Panc1 (cell line): ENCODE data around the gene FOXN4. TPM values are rescaled to one million over a fixed set of nuclear protein-coding genes. Genes with fewer than 3 reads are reported as not detected.

ENCODE experiments used
- ATAC-seq: fragments of 200-7000 bp; cut with Tn5 transposase; 2 replicates; pipeline ENCODE4 v1.9.1; 2020; ENCODE audit warnings: mild to moderate bottlenecking, moderate library complexity
- BruUV-seq: library from RNA; stranded (reverse); fragments of 400-500 nt; replicated peaks from 2 replicates; lab custom pipeline; 2021; lab: Mats Ljungman, UMichigan
- CTCF ChIA-PET: fragments of 300-600 bp; sonication (Branson Sonifier 250); formaldehyde crosslinking; loops from one replicate; lab custom pipeline; 2022; ENCODE audit warnings: antibody characterized with exemption; lab: Charles Lee
- POLR2A ChIA-PET: fragments of 300-600 bp; sonication (Branson Sonifier 250); formaldehyde crosslinking; loops from one replicate; lab custom pipeline; 2022; ENCODE audit warnings: antibody characterized with exemption; lab: Charles Lee
- DNase-seq: peaks from one replicate; pipeline ENCODE4 v3.0.0-alpha.2; 2010; ENCODE audit warnings: low read depth, low spot score
- H3K27ac ChIP-seq: 2 replicates; pipeline ENCODE4 v1.5.1; 2011; ENCODE audit warnings: mild to moderate bottlenecking, low read length, inconsistent platforms
- H3K27me3 ChIP-seq: fragments of 200-500 bp; sonication (Bioruptor generic); 2 replicates; pipeline ENCODE4 v1.6.0; 2014; ENCODE audit warnings: low read length, inconsistent platforms; ENCODE audit not compliant: control insufficient read depth, insufficient read depth
- H3K36me3 ChIP-seq: fragments of 200-500 bp; sonication (Bioruptor generic); 2 replicates; pipeline ENCODE4 v1.5.1; 2014; ENCODE audit warnings: inconsistent platforms, mild to moderate bottlenecking, low read length, moderate library complexity; ENCODE audit not compliant: control insufficient read depth, insufficient read depth
- H3K4me1 ChIP-seq: 2 replicates; pipeline ENCODE4 v1.5.1; 2011; ENCODE audit warnings: inconsistent platforms, mild to moderate bottlenecking, low read length, moderate library complexity; ENCODE audit not compliant: control insufficient read depth, insufficient read depth
- H3K4me3 ChIP-seq, 2 experiments: 2 replicates each; pipeline ENCODE4 v1.5.1; 2011 to 2012; ENCODE audit warnings: low read depth in 2 of 2, low read length in 2 of 2, mild to moderate bottlenecking in 2 of 2, inconsistent platforms in 1 of 2, moderate library complexity in 1 of 2
- H3K9me3 ChIP-seq: fragments of 200-500 bp; sonication (Bioruptor generic); 2 replicates; pipeline ENCODE4 v1.5.1; 2014; ENCODE audit warnings: low read depth, mild to moderate bottlenecking, inconsistent platforms, low read length, moderate library complexity; ENCODE audit not compliant: control insufficient read depth, insufficient read depth
- POLR2AphosphoS5 ChIP-seq: IDR thresholded peaks from 2 replicates; pipeline ENCODE4 v1.6.1; 2012; ENCODE audit warnings: mild to moderate bottlenecking, low read depth, low read length, moderate library complexity
- SIN3A ChIP-seq: IDR thresholded peaks from 2 replicates; pipeline ENCODE4 v1.6.1; 2012; ENCODE audit warnings: low read depth, mild to moderate bottlenecking, low read length, moderate library complexity, borderline replicate concordance; ENCODE audit not compliant: insufficient read depth
- TCF7L2 ChIP-seq: IDR thresholded peaks from 2 replicates; pipeline ENCODE4 v1.6.1; 2011; ENCODE audit warnings: mild to moderate bottlenecking, low read depth, low read length, inconsistent platforms
- in situ Hi-C: cut with HindIII; loops from 2 replicates; pipeline ENCODE4 v1.10.0; 2016; ENCODE audit warnings: low sequenced_read_pairs, low pct_unique_long_range_greater_than_20kb
- intact Hi-C: fragments of 100-400 bp; cut with micrococcal nuclease; formaldehyde crosslinking; loops from one replicate; pipeline ENCODE4 v1.10.0; 2022; ENCODE audit not compliant: unreplicated experiment
- total RNA-seq: library from RNA; stranded (reverse); gene quantifications from one replicate; pipeline ENCODE4 v1.2.1, GENCODE V29; 2021; ENCODE audit not compliant: unreplicated experiment
- TF ChIP-seq, protein P1 (sequence below), 2 experiments: IDR thresholded peaks; 2 replicates each; pipeline ENCODE4 v1.6.1; 2011 to 2012; ENCODE audit warnings: low read depth in 2 of 2, control low read depth in 1 of 2, low read length in 1 of 2, mild to moderate bottlenecking in 1 of 2, moderate library complexity in 1 of 2; ENCODE audit not compliant: insufficient read depth in 1 of 2
- TF ChIP-seq, protein P2 (sequence below): fragments of 450-650 bp; IDR thresholded peaks from 2 replicates; pipeline ENCODE4 v1.5.1; 2017; ENCODE audit warnings: mild to moderate bottlenecking

Gene FOXN4
- total RNA-seq, 1 experiment from 2014 or later = 0.08 TPM

DNA sequence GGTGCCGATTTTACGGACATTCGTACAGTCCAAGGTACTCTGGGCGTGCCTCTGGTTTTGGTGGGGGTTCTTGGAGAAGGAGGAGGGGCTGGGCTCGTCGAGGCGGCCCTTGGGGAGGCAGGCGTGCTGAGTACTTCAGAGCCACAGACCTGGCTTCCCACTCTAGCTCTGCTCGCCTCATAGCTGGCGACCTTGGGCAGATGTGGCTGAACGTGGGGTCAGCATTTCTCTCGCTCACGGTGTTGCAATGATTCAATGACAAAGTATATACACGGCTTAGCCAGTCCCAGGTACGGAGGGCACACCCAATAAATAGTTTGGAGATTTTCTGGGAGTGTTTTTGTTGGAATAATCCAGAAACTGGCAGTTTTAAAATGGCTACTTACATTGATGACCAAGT is 75.1 kb downstream of the FOXN4 start:
- BruUV-seq = no TSS peak
- POLR2A ChIA-PET = no interaction called here
- Histone ChIP-seq H3K27ac (no peak overlapping the region), H3K27me3 (no peaks in the 10 kb centered on the region), H3K36me3 (no peaks in the 10 kb centered on the region), H3K9me3 (no peaks in the 10 kb centered on the region), H3K4me3 (no peak overlapping the region), H3K4me1 (no peaks in the 10 kb centered on the region)
- in situ Hi-C loops (no loop called here), intact Hi-C loops (no loop called here)
- CTCF ChIA-PET = no interaction called here
- ATAC-seq (no peak), DNase-seq (no peak)
- TF ChIP-seq, protein P1, sequence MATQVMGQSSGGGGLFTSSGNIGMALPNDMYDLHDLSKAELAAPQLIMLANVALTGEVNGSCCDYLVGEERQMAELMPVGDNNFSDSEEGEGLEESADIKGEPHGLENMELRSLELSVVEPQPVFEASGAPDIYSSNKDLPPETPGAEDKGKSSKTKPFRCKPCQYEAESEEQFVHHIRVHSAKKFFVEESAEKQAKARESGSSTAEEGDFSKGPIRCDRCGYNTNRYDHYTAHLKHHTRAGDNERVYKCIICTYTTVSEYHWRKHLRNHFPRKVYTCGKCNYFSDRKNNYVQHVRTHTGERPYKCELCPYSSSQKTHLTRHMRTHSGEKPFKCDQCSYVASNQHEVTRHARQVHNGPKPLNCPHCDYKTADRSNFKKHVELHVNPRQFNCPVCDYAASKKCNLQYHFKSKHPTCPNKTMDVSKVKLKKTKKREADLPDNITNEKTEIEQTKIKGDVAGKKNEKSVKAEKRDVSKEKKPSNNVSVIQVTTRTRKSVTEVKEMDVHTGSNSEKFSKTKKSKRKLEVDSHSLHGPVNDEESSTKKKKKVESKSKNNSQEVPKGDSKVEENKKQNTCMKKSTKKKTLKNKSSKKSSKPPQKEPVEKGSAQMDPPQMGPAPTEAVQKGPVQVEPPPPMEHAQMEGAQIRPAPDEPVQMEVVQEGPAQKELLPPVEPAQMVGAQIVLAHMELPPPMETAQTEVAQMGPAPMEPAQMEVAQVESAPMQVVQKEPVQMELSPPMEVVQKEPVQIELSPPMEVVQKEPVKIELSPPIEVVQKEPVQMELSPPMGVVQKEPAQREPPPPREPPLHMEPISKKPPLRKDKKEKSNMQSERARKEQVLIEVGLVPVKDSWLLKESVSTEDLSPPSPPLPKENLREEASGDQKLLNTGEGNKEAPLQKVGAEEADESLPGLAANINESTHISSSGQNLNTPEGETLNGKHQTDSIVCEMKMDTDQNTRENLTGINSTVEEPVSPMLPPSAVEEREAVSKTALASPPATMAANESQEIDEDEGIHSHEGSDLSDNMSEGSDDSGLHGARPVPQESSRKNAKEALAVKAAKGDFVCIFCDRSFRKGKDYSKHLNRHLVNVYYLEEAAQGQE (IDR thresholded peaks at IDR 0.05; ENCODE audit: insufficient read depth in 1 of 2, low read depth in 2 of 2, low read length in 1 of 2) = no peak
- no peak for TF ChIP-seq TCF7L2
- no peak for TF ChIP-seq POLR2AphosphoS5
- TF ChIP-seq SIN3A = no peak
- TF ChIP-seq, protein P2, sequence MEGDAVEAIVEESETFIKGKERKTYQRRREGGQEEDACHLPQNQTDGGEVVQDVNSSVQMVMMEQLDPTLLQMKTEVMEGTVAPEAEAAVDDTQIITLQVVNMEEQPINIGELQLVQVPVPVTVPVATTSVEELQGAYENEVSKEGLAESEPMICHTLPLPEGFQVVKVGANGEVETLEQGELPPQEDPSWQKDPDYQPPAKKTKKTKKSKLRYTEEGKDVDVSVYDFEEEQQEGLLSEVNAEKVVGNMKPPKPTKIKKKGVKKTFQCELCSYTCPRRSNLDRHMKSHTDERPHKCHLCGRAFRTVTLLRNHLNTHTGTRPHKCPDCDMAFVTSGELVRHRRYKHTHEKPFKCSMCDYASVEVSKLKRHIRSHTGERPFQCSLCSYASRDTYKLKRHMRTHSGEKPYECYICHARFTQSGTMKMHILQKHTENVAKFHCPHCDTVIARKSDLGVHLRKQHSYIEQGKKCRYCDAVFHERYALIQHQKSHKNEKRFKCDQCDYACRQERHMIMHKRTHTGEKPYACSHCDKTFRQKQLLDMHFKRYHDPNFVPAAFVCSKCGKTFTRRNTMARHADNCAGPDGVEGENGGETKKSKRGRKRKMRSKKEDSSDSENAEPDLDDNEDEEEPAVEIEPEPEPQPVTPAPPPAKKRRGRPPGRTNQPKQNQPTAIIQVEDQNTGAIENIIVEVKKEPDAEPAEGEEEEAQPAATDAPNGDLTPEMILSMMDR = no peak

DNA sequence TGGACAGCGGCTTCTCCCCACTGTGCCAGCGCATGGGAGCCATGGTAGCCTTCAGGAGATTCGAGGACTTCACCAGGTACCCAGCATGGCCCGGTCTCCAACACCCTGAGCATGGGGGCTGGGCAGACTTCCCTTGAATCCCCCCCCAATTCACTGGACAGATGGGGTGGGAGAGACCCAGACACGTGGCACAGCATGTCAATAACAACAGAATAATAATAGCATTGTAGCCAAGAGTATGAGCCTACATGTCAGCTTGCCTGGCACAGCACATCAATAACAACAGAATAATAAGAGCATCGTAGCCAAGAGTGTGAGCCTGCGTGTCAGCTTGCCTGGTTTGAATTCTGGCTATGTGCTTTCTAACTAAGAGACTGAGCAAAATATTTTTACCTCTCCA is 76.4 kb downstream of the FOXN4 start:
- H3K27ac ChIP-seq = no peak overlapping the region
- DNase-seq (no peak), ATAC-seq (no peak)
- H3K4me3 ChIP-seq = no peak overlapping the region
- no peak for TF ChIP-seq POLR2AphosphoS5
- no peaks in the 10 kb centered on the region for H3K27me3 ChIP-seq
- CTCF ChIA-PET = interaction anchor here (0.6 kb wide), 1 partner anchor 195 kb away, joined by 3 read pairs; no protein-coding TSS in a partner anchor
- H3K36me3 ChIP-seq = no peaks in the 10 kb centered on the region
- POLR2A ChIA-PET = no interaction called here
- no peaks in the 10 kb centered on the region for H3K9me3 ChIP-seq
- in situ Hi-C loops = no loop called here
- intact Hi-C loops = no loop called here
- no TSS peak for BruUV-seq
- H3K4me1 ChIP-seq = no peaks in the 10 kb centered on the region

DNA sequence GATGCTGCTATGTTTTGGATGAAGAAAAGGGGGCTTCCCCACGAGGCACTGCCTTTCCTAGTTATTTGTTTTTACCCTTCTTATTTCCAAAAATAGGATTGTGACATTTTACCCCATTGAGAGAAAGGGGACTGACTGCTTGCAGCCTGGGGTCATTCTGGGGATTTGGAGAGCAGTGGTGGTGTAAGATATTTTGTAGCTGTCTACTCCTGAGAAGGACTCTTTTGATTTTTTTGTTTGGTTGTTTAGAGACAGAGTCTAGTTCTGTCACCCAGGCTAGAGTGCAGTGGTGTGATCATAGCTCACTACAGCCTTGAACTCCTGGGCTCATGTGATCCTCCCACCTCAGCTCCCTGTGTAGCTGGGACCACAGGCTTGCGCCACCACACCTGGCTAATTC is 78.9 kb downstream of the FOXN4 start:
- no peaks in the 10 kb centered on the region for H3K9me3 ChIP-seq
- in situ Hi-C loops = no loop called here
- DNase-seq (no peak), ATAC-seq (no peak)
- TF ChIP-seq, protein P2 = no peak
- TF ChIP-seq SIN3A = no peak
- TF ChIP-seq, protein P1 (IDR thresholded peaks at IDR 0.05; ENCODE audit: insufficient read depth in 1 of 2, low read depth in 2 of 2, low read length in 1 of 2) = no peak
- TF ChIP-seq TCF7L2 = no peak
- TF ChIP-seq POLR2AphosphoS5 = no peak
- no peaks in the 10 kb centered on the region for H3K4me1 ChIP-seq
- ChIA-PET POLR2A (no interaction called here), CTCF (no interaction called here)
- no peaks in the 10 kb centered on the region for H3K36me3 ChIP-seq
- H3K27ac ChIP-seq = no peak overlapping the region
- no peak overlapping the region for H3K4me3 ChIP-seq
- no TSS peak for BruUV-seq
- intact Hi-C loops = no loop called here
- no peaks in the 10 kb centered on the region for H3K27me3 ChIP-seq
